ENCODE measurements around the gene TRIM7. TPM values are rescaled to one million over a fixed set of nuclear protein-coding genes. Genes with fewer than 3 reads are reported as not detected.

TRIM7 gene
- total RNA-seq, 1 experiment from 2014 or later, result 30.2 TPM

DNA sequence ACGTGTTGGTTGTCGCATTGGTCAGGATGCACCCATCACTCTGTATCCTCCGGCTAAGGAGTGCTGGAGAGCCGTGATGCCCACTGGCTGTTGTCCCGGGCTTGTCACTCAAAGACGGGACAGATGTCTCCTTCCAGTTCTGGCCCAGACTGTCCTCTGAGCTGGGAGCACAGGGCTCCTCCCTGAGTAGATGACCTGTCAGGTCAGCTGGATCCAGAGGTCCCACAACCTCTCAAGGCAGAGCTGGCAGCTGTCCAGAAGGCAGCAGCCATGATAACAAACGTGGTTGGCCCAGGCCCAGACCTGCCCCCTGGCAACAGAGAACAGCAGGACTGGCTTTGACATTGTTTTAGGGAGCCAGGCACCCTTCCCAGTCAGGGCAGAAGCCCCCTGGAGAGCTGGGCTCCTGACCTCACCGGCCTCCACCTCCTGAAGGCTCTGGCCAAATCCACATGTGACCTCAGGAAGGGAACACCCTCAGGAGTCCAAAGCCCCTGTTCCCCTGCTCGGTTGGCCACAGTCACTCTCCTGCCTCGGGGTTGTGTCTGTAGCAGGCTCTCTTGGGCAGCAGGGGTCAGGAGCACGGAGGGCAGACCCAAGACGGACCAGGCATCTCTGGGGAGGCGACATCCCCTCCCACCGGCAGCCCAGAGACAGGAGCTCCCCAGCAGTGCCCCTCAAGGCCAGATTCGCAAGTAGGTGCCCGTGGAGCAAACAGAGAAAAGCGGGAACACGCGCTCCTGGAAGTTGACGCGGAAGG is 10.3 kb downstream of the TRIM7 start:
- no TSS peak for BruUV-seq (replicated peaks)
- no peak overlapping the region for H3K4me3 ChIP-seq (replicated peaks in 1 of 2; ENCODE audit: low read depth in 1 of 2, low read length in 2 of 2)
- H3K9ac ChIP-seq (ENCODE audit: low read length), result no peak overlapping the region
- no peak overlapping the region for H3K4me2 ChIP-seq (ENCODE audit: low read length)
- intact Hi-C loops (cut with micrococcal nuclease), result no loop called here
- ChIA-PET CTCF (no interaction called here), RAD21 (ENCODE audit: low non-redundant PET in 1 of 2, low total read pairs in 2 of 2, uncharacterized antibody in 2 of 2, unreplicated experiment in 2 of 2) (no interaction called here), POLR2A (interaction anchor here (1.4 kb wide), 1 partner anchor 12 kb away, joined by 3 read pairs; no protein-coding TSS in a partner anchor)
- ATAC-seq, result no peak
- TF ChIP-seq ZFX (IDR thresholded peaks at IDR 0.05) (no peak), ELF1 (IDR thresholded peaks at IDR 0.05; ENCODE audit: borderline replicate concordance, low read depth) (no peak), POLR2AphosphoS5 (IDR thresholded peaks at IDR 0.05; ENCODE audit: low read depth, low read length) (no peak), EZH2 (IDR thresholded peaks at IDR 0.05) (no peak), POLR2A (IDR thresholded peaks at IDR 0.05; ENCODE audit: borderline replicate concordance, extremely low read depth, insufficient read depth, insufficient read length) (no peak), ZNF274 (IDR thresholded peaks at IDR 0.05; ENCODE audit: low read depth, low read length) (no peak), CBX3 (IDR thresholded peaks at IDR 0.05; ENCODE audit: low read depth) (no peak), FOSL1 (IDR thresholded peaks at IDR 0.05; ENCODE audit: low read depth) (no peak), RAD21 (IDR thresholded peaks at IDR 0.05; ENCODE audit: low read depth) (no peak), CEBPB (IDR thresholded peaks at IDR 0.05; ENCODE audit: low read depth) (no peak), SRF (IDR thresholded peaks at IDR 0.05; ENCODE audit: low read depth) (no peak), SP1 (IDR thresholded peaks at IDR 0.05; ENCODE audit: low read depth) (no peak), EGR1 (IDR thresholded peaks at IDR 0.05; ENCODE audit: low read depth) (no peak), SIN3A (IDR thresholded peaks at IDR 0.05; ENCODE audit: low read depth) (no peak)
- TF ChIP-seq, protein P1, sequence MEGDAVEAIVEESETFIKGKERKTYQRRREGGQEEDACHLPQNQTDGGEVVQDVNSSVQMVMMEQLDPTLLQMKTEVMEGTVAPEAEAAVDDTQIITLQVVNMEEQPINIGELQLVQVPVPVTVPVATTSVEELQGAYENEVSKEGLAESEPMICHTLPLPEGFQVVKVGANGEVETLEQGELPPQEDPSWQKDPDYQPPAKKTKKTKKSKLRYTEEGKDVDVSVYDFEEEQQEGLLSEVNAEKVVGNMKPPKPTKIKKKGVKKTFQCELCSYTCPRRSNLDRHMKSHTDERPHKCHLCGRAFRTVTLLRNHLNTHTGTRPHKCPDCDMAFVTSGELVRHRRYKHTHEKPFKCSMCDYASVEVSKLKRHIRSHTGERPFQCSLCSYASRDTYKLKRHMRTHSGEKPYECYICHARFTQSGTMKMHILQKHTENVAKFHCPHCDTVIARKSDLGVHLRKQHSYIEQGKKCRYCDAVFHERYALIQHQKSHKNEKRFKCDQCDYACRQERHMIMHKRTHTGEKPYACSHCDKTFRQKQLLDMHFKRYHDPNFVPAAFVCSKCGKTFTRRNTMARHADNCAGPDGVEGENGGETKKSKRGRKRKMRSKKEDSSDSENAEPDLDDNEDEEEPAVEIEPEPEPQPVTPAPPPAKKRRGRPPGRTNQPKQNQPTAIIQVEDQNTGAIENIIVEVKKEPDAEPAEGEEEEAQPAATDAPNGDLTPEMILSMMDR (IDR thresholded peaks at IDR 0.05 in 2 of 3, conservative IDR thresholded peaks at IDR 0.05 in 1 of 3; ENCODE audit: borderline replicate concordance in 1 of 3, insufficient read depth in 1 of 3, low read depth in 2 of 3, low read length in 2 of 3), result no peak
- TF ChIP-seq, protein P2, sequence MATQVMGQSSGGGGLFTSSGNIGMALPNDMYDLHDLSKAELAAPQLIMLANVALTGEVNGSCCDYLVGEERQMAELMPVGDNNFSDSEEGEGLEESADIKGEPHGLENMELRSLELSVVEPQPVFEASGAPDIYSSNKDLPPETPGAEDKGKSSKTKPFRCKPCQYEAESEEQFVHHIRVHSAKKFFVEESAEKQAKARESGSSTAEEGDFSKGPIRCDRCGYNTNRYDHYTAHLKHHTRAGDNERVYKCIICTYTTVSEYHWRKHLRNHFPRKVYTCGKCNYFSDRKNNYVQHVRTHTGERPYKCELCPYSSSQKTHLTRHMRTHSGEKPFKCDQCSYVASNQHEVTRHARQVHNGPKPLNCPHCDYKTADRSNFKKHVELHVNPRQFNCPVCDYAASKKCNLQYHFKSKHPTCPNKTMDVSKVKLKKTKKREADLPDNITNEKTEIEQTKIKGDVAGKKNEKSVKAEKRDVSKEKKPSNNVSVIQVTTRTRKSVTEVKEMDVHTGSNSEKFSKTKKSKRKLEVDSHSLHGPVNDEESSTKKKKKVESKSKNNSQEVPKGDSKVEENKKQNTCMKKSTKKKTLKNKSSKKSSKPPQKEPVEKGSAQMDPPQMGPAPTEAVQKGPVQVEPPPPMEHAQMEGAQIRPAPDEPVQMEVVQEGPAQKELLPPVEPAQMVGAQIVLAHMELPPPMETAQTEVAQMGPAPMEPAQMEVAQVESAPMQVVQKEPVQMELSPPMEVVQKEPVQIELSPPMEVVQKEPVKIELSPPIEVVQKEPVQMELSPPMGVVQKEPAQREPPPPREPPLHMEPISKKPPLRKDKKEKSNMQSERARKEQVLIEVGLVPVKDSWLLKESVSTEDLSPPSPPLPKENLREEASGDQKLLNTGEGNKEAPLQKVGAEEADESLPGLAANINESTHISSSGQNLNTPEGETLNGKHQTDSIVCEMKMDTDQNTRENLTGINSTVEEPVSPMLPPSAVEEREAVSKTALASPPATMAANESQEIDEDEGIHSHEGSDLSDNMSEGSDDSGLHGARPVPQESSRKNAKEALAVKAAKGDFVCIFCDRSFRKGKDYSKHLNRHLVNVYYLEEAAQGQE (IDR thresholded peaks at IDR 0.05; ENCODE audit: low read depth), result no peak
- TF ChIP-seq, protein P3, sequence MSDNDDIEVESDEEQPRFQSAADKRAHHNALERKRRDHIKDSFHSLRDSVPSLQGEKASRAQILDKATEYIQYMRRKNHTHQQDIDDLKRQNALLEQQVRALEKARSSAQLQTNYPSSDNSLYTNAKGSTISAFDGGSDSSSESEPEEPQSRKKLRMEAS (IDR thresholded peaks at IDR 0.05), result no peak
- TF ChIP-seq, protein P4, sequence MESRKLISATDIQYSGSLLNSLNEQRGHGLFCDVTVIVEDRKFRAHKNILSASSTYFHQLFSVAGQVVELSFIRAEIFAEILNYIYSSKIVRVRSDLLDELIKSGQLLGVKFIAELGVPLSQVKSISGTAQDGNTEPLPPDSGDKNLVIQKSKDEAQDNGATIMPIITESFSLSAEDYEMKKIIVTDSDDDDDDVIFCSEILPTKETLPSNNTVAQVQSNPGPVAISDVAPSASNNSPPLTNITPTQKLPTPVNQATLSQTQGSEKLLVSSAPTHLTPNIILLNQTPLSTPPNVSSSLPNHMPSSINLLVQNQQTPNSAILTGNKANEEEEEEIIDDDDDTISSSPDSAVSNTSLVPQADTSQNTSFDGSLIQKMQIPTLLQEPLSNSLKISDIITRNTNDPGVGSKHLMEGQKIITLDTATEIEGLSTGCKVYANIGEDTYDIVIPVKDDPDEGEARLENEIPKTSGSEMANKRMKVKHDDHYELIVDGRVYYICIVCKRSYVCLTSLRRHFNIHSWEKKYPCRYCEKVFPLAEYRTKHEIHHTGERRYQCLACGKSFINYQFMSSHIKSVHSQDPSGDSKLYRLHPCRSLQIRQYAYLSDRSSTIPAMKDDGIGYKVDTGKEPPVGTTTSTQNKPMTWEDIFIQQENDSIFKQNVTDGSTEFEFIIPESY (IDR thresholded peaks at IDR 0.05; ENCODE audit: extremely low read depth, insufficient replicate concordance, low read length), result no peak
- H3K4me1 ChIP-seq (ENCODE audit: control insufficient read depth in 1 of 2, insufficient read depth in 2 of 2, low read length in 2 of 2), result peaks cover 5 to 23% of the 10 kb centered on the region in 2 experiments
- H3K27me3 ChIP-seq (ENCODE audit: insufficient read depth, low read length), result no peaks in the 10 kb centered on the region
- H3K27ac ChIP-seq (ENCODE audit: low read depth, low read length), result no peak overlapping the region; the same call in 1 of the 2 replicates
- no peaks in the 10 kb centered on the region for H3K9me3 ChIP-seq (ENCODE audit: control insufficient read depth in 1 of 2, insufficient read depth in 1 of 2, low read depth in 1 of 2, low read length in 2 of 2)
- H2AFZ ChIP-seq (ENCODE audit: low read depth, low read length, poor library complexity, severe bottlenecking), result no peak overlapping the region
- H3K79me2 ChIP-seq (ENCODE audit: insufficient read depth, low read length), result 0 out of 2 replicates have a peak, but pooled peaks cover 6% of the 10 kb centered on the region
- no peaks in the 10 kb centered on the region for H4K20me1 ChIP-seq (ENCODE audit: insufficient read depth)
- DNase-seq (ENCODE audit: low read depth, low spot score), result no peak
- H3K9me2 ChIP-seq (ENCODE audit: insufficient read depth), result no peaks in the 10 kb centered on the region
- no peaks in the 10 kb centered on the region for H3K36me3 ChIP-seq (ENCODE audit: control insufficient read depth in 1 of 2, insufficient read depth in 2 of 2, low read length in 2 of 2)

Data from HCT116 (cell line).